G401.6 (cell line): ENCODE results near the gene MTIF2.
"Not testable (repeated sequence)": the region's sequence is repeated elsewhere in the genome, so short reads cannot be mapped to it uniquely, and the experiment has no call there.

ENCODE experiments used
- FAIRE-seq: peaks from 2 replicates; lab custom pipeline; 2012; peaks lifted over from hg19 to GRCh38; lab: Jason Lieb, UNC

MTIF2 gene

GRCh38 chr2:55196526-55196925 is 72.5 kb downstream of the MTIF2 start:
- no peak for FAIRE-seq

- not testable (repeated sequence) for FAIRE-seq
These were observed 77.1 kb downstream of the MTIF2 start for GRCh38 chr2:55191888-55192287.

DNA sequence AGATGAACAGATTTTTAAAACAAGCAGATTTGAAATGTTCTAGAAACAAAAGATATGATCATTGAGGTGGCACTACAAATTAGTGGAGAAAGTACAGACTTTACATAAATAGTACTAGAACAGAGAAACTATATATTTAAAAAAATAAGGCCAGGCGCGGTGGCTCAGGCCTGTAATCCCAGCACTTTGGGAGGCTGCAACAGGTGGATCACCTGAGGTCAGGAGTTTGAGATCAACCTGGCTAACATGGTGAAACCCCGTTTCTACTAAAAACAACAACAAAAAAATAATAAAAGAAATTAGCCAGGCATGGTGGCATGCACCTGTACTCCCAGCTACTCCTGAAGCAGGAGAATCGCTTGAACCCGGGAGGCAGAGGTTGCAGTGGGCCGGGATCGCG is 82.2 kb downstream of the MTIF2 start:
- not testable (repeated sequence) for FAIRE-seq
